ENCODE data around the gene RAB7B. TPM values are rescaled to one million over a fixed set of nuclear protein-coding genes. Genes with fewer than 3 reads are reported as not detected.
"Not testable (repeated sequence)": the region's sequence is repeated elsewhere in the genome, so short reads cannot be mapped to it uniquely, and the experiment has no call there.

The RAB7B gene, protein sequence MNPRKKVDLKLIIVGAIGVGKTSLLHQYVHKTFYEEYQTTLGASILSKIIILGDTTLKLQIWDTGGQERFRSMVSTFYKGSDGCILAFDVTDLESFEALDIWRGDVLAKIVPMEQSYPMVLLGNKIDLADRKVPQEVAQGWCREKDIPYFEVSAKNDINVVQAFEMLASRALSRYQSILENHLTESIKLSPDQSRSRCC
- total RNA-seq: not detected

DNA sequence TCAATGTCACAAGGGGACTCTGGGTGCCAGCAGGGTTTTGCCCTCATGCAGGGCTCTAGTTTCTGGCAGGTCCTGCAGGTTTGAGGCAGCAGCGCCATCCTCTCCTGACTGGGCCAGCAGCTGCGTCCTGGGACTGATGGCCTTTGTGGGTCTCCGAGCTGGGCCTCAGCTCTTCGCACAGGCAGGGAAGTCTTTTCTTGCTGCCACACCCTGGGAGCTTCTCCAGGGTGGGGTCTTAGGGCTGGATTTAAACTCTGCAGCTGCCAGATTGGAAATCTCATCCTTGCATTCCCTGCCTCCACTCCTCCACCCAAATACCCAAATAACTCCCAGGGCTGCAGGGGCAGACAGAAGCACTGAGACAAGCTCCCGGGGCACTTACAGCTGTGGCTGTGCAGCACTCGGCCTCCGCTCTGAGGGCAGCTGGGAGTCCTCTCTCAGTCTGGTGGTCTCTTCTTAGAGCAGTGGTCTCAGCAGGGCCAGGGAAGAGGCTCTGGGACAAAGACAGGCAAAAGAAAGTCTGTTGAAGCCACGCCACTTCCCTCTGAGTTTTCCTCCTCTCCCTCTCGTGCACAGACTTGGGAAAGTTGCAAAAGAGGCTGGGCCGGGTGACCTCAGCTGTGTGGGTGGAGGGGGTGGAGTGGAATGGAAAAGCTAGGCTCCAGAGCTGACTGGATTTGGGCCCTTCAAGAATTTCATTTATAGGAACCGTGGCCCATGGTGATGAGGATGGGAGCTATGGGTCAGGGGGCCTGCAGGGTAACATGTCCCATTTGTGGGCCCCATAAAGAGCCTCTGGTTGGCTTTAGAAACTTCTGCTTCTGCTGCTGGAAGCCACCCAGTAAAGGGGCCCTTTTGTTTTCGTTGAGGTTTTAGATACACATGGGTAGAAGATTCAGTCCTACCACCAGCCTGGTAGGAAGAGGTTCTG, at the start of gene RAB7B:
Gene RAB7B, minus strand, starts transcription at position 525 of the 931 bp plus-strand sequence. CDS start 9,260 bp downstream, outside the sequence.
- peaks cover 2 to 6% of the 10 kb centered on the region in 2 donors for H3K9me3 Mint-ChIP-seq
- H3K4me1 Mint-ChIP-seq (ENCODE audit: low read depth): peaks cover 29% of the 10 kb centered on the region
- DNase-seq (no peak), ATAC-seq (replicated peaks in 1 of 2) (no peak)
- no peak within 1 kb of the TSS for H3K27ac Mint-ChIP-seq
- H3K36me3 Mint-ChIP-seq (ENCODE audit: insufficient read depth in 2 of 2): no peaks in the 10 kb centered on the region
- H3K27me3 Mint-ChIP-seq (ENCODE audit: low read depth): peaks cover 28% of the 10 kb centered on the region
- H3K4me3 Mint-ChIP-seq: no peak within 1 kb of the TSS

DNA sequence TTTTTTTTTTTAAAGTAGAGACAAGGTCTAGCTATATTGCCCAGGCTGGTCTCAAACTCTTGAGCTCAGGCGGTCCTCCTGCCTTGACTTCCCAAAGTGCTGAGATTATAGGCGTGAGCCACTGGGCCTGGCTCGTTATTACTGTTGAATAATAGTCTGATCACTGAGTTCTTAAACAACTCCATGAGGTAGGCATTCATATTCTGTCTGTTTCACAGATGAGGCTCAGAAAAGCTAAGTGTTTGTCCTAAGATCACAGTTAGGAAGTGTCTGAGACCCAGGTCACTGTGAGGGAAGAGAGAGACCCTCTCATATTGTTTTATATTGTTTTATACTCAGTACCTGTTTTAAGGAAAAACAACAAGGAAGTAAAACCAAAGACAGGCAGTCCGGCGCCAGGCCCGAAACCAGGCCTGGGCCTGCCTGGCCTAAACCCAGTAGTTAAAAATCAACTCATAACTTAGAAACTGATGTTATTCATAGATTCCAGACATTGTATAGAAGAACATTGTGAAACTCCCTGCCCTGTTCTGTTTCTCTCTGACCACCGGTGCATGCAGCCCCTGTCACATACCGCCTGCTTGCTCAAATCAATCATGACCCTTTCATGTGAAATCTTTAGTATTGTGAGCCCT, 49.2 kb upstream of the RAB7B start:
- H3K27me3 Mint-ChIP-seq (ENCODE audit: low read depth): peaks cover 10% of the 10 kb centered on the region
- not testable (repeated sequence) for H3K9me3 Mint-ChIP-seq

GRCh38 chr1:206050655-206051235, 47.5 kb upstream of the RAB7B start:
- H3K27me3 Mint-ChIP-seq (ENCODE audit: low read depth): peaks cover 10% of the 10 kb centered on the region
- peak overlapping the region; percentile 56 to 58 for H3K4me3 Mint-ChIP-seq
- peaks cover 50% of the 10 kb centered on the region for H3K4me1 Mint-ChIP-seq (ENCODE audit: low read depth)
- DNase-seq: peak; percentile 41 to 60
- ATAC-seq (replicated peaks in 1 of 2): peak; percentile 82 to 84
- no peaks in the 10 kb centered on the region for H3K9me3 Mint-ChIP-seq
- H3K27ac Mint-ChIP-seq: peak overlapping the region; percentile 34
- H3K36me3 Mint-ChIP-seq (ENCODE audit: insufficient read depth in 2 of 2): no peaks in the 10 kb centered on the region

More for the DNA sequence above, 49.2 kb upstream of the RAB7B start:
- H3K27ac Mint-ChIP-seq; H3K4me3 Mint-ChIP-seq; H3K36me3 Mint-ChIP-seq (ENCODE audit: insufficient read depth in 2 of 2); ATAC-seq (replicated peaks in 1 of 2); DNase-seq: not testable (repeated sequence)
- H3K4me1 Mint-ChIP-seq (ENCODE audit: low read depth): peaks cover 50% of the 10 kb centered on the region

DNA sequence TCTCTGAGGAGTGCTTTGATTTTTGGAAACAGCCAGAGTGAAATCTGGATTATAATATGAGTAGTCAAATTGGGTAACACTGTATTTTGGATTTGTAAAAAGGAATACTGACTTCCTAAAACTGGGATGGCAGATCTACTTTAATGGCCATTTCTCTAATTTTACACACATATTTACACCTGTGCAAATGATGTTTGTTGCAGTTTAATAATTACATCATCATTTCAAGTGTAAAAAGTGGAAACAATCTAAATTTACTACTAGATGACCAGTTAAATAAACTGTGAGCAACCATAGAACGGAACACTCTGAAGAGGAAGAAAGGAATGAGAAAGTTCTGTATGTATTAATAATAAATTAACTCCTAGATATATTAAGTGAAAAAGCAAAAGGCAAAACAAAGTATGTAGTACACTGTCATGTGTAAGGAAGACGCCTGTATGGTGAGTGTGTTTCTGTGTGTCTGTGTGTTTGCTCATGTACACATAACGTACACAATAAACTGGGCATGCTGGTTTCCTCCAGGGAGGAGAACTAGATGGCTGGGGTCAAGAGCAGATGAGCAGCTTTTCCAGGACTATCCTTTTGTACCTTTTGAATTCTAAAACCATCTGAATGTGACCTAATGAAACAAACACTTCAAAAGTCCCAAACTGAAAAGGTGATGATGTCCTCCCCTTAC, 46.9 kb upstream of the RAB7B start:
- H3K4me3 Mint-ChIP-seq: no peak overlapping the region

GRCh38 chr1:206049293-206049692, 46.1 kb upstream of the RAB7B start:
- no peak overlapping the region for H3K4me3 Mint-ChIP-seq

More for the DNA sequence above, 46.9 kb upstream of the RAB7B start:
- Mint-ChIP-seq H3K9me3 (no peaks in the 10 kb centered on the region), H3K27me3 (ENCODE audit: low read depth) (peaks cover 7% of the 10 kb centered on the region), H3K27ac (peak overlapping the region; percentile 56), H3K4me1 (ENCODE audit: low read depth) (peaks cover 50% of the 10 kb centered on the region), H3K36me3 (ENCODE audit: insufficient read depth in 2 of 2) (no peaks in the 10 kb centered on the region)
- DNase-seq (no peak), ATAC-seq (replicated peaks in 1 of 2) (no peak)

DNA sequence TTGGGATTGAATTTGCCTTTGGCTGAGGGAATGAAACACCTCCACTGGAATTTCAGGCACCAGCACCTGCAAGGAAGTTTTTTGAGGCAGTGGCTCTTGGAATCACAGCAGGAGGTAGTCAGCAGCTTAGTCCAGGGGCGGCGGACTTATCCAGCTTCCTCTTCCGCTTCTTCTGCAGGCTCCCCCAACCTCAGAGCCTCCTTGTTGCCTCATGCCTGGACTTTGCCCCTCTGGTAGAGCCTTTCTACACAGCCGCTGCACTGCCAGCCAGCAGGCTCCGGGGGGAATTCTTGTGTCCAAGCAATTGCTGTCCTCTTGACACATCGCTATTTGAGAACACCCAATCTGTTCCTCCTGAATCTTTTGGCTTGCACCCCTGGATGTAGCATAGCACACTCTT, 45.4 kb upstream of the RAB7B start:
- no peak for ATAC-seq (replicated peaks in 1 of 2)
- peaks cover 6% of the 10 kb centered on the region for H3K27me3 Mint-ChIP-seq (ENCODE audit: low read depth)
- H3K36me3 Mint-ChIP-seq (ENCODE audit: insufficient read depth in 2 of 2): no peaks in the 10 kb centered on the region
- H3K27ac Mint-ChIP-seq: no peak overlapping the region
- H3K4me1 Mint-ChIP-seq (ENCODE audit: low read depth): peaks cover 50% of the 10 kb centered on the region
- H3K9me3 Mint-ChIP-seq: no peaks in the 10 kb centered on the region
- no peak for DNase-seq
- no peak overlapping the region for H3K4me3 Mint-ChIP-seq

More at GRCh38 chr1:206049293-206049692, 46.1 kb upstream of the RAB7B start:
- peaks cover 6% of the 10 kb centered on the region for H3K27me3 Mint-ChIP-seq (ENCODE audit: low read depth)
- H3K9me3 Mint-ChIP-seq: no peaks in the 10 kb centered on the region
- H3K27ac Mint-ChIP-seq: no peak overlapping the region
- H3K36me3 Mint-ChIP-seq (ENCODE audit: insufficient read depth in 2 of 2): no peaks in the 10 kb centered on the region
- peaks cover 50% of the 10 kb centered on the region for H3K4me1 Mint-ChIP-seq (ENCODE audit: low read depth)
- ATAC-seq (replicated peaks in 1 of 2): peak; percentile 76 to 78
- peak; percentile 11 to 15 for DNase-seq

- Mint-ChIP-seq H3K9me3 (no peaks in the 10 kb centered on the region), H3K4me3 (no peak overlapping the region), H3K36me3 (ENCODE audit: insufficient read depth in 2 of 2) (no peaks in the 10 kb centered on the region), H3K4me1 (ENCODE audit: low read depth) (peaks cover 37% of the 10 kb centered on the region), H3K27ac (no peak overlapping the region), H3K27me3 (ENCODE audit: low read depth) (peaks cover 6% of the 10 kb centered on the region)
- ATAC-seq (replicated peaks in 1 of 2) (no peak), DNase-seq (no peak)
Observed at GRCh38 chr1:206047271-206047670, 44.1 kb upstream of the RAB7B start.

DNA sequence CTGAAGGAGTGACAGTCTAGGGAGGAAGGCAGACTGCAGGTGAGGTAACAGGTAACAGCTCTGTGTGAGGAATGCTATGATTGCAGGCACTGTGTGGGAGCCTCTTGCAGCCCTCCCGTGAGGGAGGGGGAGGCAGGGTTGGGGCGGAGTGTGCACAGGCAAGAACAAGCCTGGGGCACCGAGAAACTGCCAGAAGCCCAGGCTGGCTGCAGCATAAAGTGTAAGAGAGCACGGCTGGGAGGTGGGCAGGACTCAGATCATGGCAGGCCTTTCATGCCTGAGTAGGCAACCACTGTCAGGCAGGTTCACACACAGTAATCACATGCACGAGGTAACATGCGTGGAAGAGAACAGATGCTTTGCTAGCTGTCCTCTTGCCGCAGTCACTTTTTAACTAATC, 38.4 kb upstream of the RAB7B start:
- H3K27ac Mint-ChIP-seq: no peak overlapping the region
- H3K4me1 Mint-ChIP-seq (ENCODE audit: low read depth): peaks cover 13% of the 10 kb centered on the region
- no peaks in the 10 kb centered on the region for H3K36me3 Mint-ChIP-seq (ENCODE audit: insufficient read depth in 2 of 2)
- no peaks in the 10 kb centered on the region for H3K9me3 Mint-ChIP-seq
- H3K4me3 Mint-ChIP-seq: no peak overlapping the region
- H3K27me3 Mint-ChIP-seq (ENCODE audit: low read depth): peaks cover 27% of the 10 kb centered on the region
- ATAC-seq (replicated peaks in 1 of 2) (no peak), DNase-seq (no peak)

GRCh38 chr1:206040328-206040727, 37.1 kb upstream of the RAB7B start:
- no peak overlapping the region for H3K27ac Mint-ChIP-seq
- no peaks in the 10 kb centered on the region for H3K9me3 Mint-ChIP-seq
- ATAC-seq (replicated peaks in 1 of 2) (no peak), DNase-seq (no peak)
- peaks cover 30% of the 10 kb centered on the region for H3K27me3 Mint-ChIP-seq (ENCODE audit: low read depth)
- H3K36me3 Mint-ChIP-seq (ENCODE audit: insufficient read depth in 2 of 2): no peaks in the 10 kb centered on the region
- peaks cover 13% of the 10 kb centered on the region for H3K4me1 Mint-ChIP-seq (ENCODE audit: low read depth)
- no peak overlapping the region for H3K4me3 Mint-ChIP-seq

GRCh38 chr1:206039046-206039973, 36.1 kb upstream of the RAB7B start:
- H3K27me3 Mint-ChIP-seq (ENCODE audit: low read depth): peaks cover 40% of the 10 kb centered on the region
- ATAC-seq (replicated peaks in 1 of 2) (no peak), DNase-seq (no peak)
- peaks cover 13% of the 10 kb centered on the region for H3K4me1 Mint-ChIP-seq (ENCODE audit: low read depth)
- no peak overlapping the region for H3K4me3 Mint-ChIP-seq
- no peak overlapping the region for H3K27ac Mint-ChIP-seq
- no peaks in the 10 kb centered on the region for H3K36me3 Mint-ChIP-seq (ENCODE audit: insufficient read depth in 2 of 2)
- H3K9me3 Mint-ChIP-seq: no peaks in the 10 kb centered on the region

GRCh38 chr1:206037581-206037980, 34.4 kb upstream of the RAB7B start:
- Mint-ChIP-seq H3K4me3 (no peak overlapping the region), H3K9me3 (no peaks in the 10 kb centered on the region), H3K27me3 (ENCODE audit: low read depth) (peaks cover 52% of the 10 kb centered on the region), H3K4me1 (ENCODE audit: low read depth) (peaks cover 13% of the 10 kb centered on the region), H3K36me3 (ENCODE audit: insufficient read depth in 2 of 2) (no peaks in the 10 kb centered on the region), H3K27ac (no peak overlapping the region)
- ATAC-seq (replicated peaks in 1 of 2): no peak
- DNase-seq: no peak

All from activated T-cell treated with anti-CD3 and anti-CD28 coated beads, Interleukin-2, amount 50 U/mL, for 72 hours (primary cell).